Measurements from ENCODE around the gene SEPHS1. TPM values are rescaled to one million over a fixed set of nuclear protein-coding genes. Genes with fewer than 3 reads are reported as not detected.
A peak's percentile ranks its signal among the peaks of the same experiment; 100 is the strongest.

Gene SEPHS1
- total and polyA plus RNA-seq, 7 experiments from 2014 or later: 15.5 to 57.3 (median 29.7) TPM

- no peak overlapping the region for H3K4me3 ChIP-seq (ENCODE audit: low read length)
- Mint-ChIP-seq H3K36me3 (no peaks in the 10 kb centered on the region), H3K27me3 (peaks cover 17 to 32% (median 19%) of the 10 kb centered on the region in 5 donors), H3K4me3 (no peak overlapping the region), H3K4me1 (peaks cover 0 to 4% (median 0%) of the 10 kb centered on the region in 7 donors), H3K27ac (no peak overlapping the region), H3K9me3 (peaks cover 0 to 3% (median 0%) of the 10 kb centered on the region in 11 donors)
- no peak for DNase-seq
- no peaks in the 10 kb centered on the region for H3K36me3 ChIP-seq (ENCODE audit: control insufficient read depth in 2 of 3, insufficient read depth in 3 of 3, low read length in 3 of 3)
- ChIA-PET CTCF (interaction anchor here (0.5 to 0.7 kb wide), 3 partner anchors 64 to 1293 kb away, joined by 3 read pairs; no protein-coding TSS in a partner anchor), POLR2A (no interaction called here)
- ATAC-seq: no peak
- no peaks in the 10 kb centered on the region for H3K9me3 ChIP-seq (ENCODE audit: control insufficient read depth in 2 of 3, low read length in 3 of 3)
- intact Hi-C loops (cut with micrococcal nuclease): loop anchor here in 1 of 2 donors (10.0 kb wide), 1 partner anchor 158 kb away; no protein-coding TSS in a partner anchor
- peaks cover 0 to under 1% of the 10 kb centered on the region in 2 donors for H3K27me3 ChIP-seq (ENCODE audit: control insufficient read depth in 2 of 2, insufficient read depth in 2 of 2, low read length in 2 of 2)
- H3K27ac ChIP-seq (ENCODE audit: low read depth, low read length): no peak overlapping the region
- no peaks in the 10 kb centered on the region for H3K4me1 ChIP-seq (ENCODE audit: control insufficient read depth in 2 of 2, insufficient read depth in 2 of 2, low read length in 2 of 2)
Measured at GRCh38 chr10:13376746-13377145, 28.7 kb upstream of the SEPHS1 start.

- ChIA-PET CTCF (interaction anchor here (0.5 to 0.7 kb wide), 4 partner anchors 64 to 1293 kb away, joined by 3 to 6 read pairs (median 3); no protein-coding TSS in a partner anchor), POLR2A (no interaction called here)
- DNase-seq (no peak), ATAC-seq (no peak)
- no peaks in the 10 kb centered on the region for H3K4me1 ChIP-seq (ENCODE audit: control insufficient read depth in 2 of 2, insufficient read depth in 2 of 2, low read length in 2 of 2)
- H3K27me3 ChIP-seq (ENCODE audit: control insufficient read depth in 2 of 2, insufficient read depth in 2 of 2, low read length in 2 of 2): no peaks in the 10 kb centered on the region
- peaks cover 0 to 1% (median 0%) of the 10 kb centered on the region in 11 donors for H3K9me3 Mint-ChIP-seq
- H3K4me3 ChIP-seq (ENCODE audit: low read length): no peak overlapping the region
- peaks cover 0 to 4% (median 0%) of the 10 kb centered on the region in 7 donors for H3K4me1 Mint-ChIP-seq
- H3K27ac ChIP-seq (ENCODE audit: low read depth, low read length): no peak overlapping the region
- intact Hi-C loops (cut with micrococcal nuclease): loop anchor here in 1 of 2 donors (10.0 kb wide), 1 partner anchor 159 kb away; no protein-coding TSS in a partner anchor
- H3K4me3 Mint-ChIP-seq: no peak overlapping the region
- no peaks in the 10 kb centered on the region for H3K36me3 Mint-ChIP-seq
- H3K27me3 Mint-ChIP-seq: peaks cover 12 to 28% (median 15%) of the 10 kb centered on the region in 5 donors
- no peaks in the 10 kb centered on the region for H3K36me3 ChIP-seq (ENCODE audit: control insufficient read depth in 2 of 3, insufficient read depth in 3 of 3, low read length in 3 of 3)
- H3K9me3 ChIP-seq (ENCODE audit: control insufficient read depth in 2 of 3, low read length in 3 of 3): no peaks in the 10 kb centered on the region
- H3K27ac Mint-ChIP-seq: no peak overlapping the region
Measured at GRCh38 chr10:13376297-13376696, 28.2 kb upstream of the SEPHS1 start.

- Mint-ChIP-seq H3K4me3 (no peak overlapping the region), H3K36me3 (no peaks in the 10 kb centered on the region), H3K9me3 (peaks cover 0 to 1% (median 0%) of the 10 kb centered on the region in 11 donors), H3K4me1 (peaks cover 0 to 4% (median 0%) of the 10 kb centered on the region in 7 donors), H3K27me3 (peaks cover 10 to 25% (median 14%) of the 10 kb centered on the region in 5 donors), H3K27ac (no peak overlapping the region)
- ATAC-seq (no peak), DNase-seq (no peak)
- Histone ChIP-seq H3K36me3 (ENCODE audit: control insufficient read depth in 2 of 3, insufficient read depth in 3 of 3, low read length in 3 of 3) (no peaks in the 10 kb centered on the region), H3K27me3 (ENCODE audit: control insufficient read depth in 2 of 2, insufficient read depth in 2 of 2, low read length in 2 of 2) (no peaks in the 10 kb centered on the region), H3K9me3 (ENCODE audit: control insufficient read depth in 2 of 3, low read length in 3 of 3) (no peaks in the 10 kb centered on the region), H3K4me1 (ENCODE audit: control insufficient read depth in 2 of 2, insufficient read depth in 2 of 2, low read length in 2 of 2) (no peaks in the 10 kb centered on the region), H3K27ac (ENCODE audit: low read depth, low read length) (no peak overlapping the region), H3K4me3 (ENCODE audit: low read length) (no peak overlapping the region)
- POLR2A ChIA-PET: no interaction called here
- CTCF ChIA-PET: interaction anchor here (0.6 to 1.5 kb wide), 4 partner anchors 24 to 399 kb away, joined by 3 to 6 read pairs (median 4); no protein-coding TSS in a partner anchor
- intact Hi-C loops (cut with micrococcal nuclease): loop anchor here in 1 of 2 donors (10.0 kb wide), 1 partner anchor 159 kb away; no protein-coding TSS in a partner anchor
Measured at GRCh38 chr10:13375791-13376190, 27.7 kb upstream of the SEPHS1 start.

- ChIA-PET POLR2A (interaction anchor here (0.7 kb wide), 1 partner anchor 25 kb away, joined by 3 read pairs; no protein-coding TSS in a partner anchor), CTCF (interaction anchor here (1.2 to 2.4 kb wide), 2 partner anchors 15 to 67 kb away, joined by 3 to 35 read pairs; no protein-coding TSS in a partner anchor)
Measured at GRCh38 chr10:13373644-13374043, 25.6 kb upstream of the SEPHS1 start.

GRCh38 chr10:13372524-13372923 lies 24.4 kb upstream of the SEPHS1 start:
- CTCF ChIA-PET: interaction anchor here (0.6 to 2.4 kb wide), 6 partner anchors 9 to 1349 kb away, joined by 3 to 35 read pairs (median 4); no protein-coding TSS in a partner anchor
- Mint-ChIP-seq H3K4me3 (peak overlapping the region in 1 of 10 donors; percentile 37), H3K27ac (no peak overlapping the region), H3K4me1 (peaks cover 0 to 4% (median 0%) of the 10 kb centered on the region in 7 donors), H3K36me3 (no peaks in the 10 kb centered on the region), H3K27me3 (peaks cover 0 to 4% (median 0%) of the 10 kb centered on the region in 5 donors), H3K9me3 (no peaks in the 10 kb centered on the region)
- ATAC-seq (no peak), DNase-seq (no peak)
- intact Hi-C loops (cut with micrococcal nuclease): loop anchor here (1.0 to 10.0 kb wide), 8 partner anchors 23 to 1734 kb away; partner anchors contain the start of gene PRPF18 (in 2 of the 2)
- Histone ChIP-seq H3K27me3 (ENCODE audit: control insufficient read depth in 2 of 2, insufficient read depth in 2 of 2, low read length in 2 of 2) (no peaks in the 10 kb centered on the region), H3K4me1 (ENCODE audit: control insufficient read depth in 2 of 2, insufficient read depth in 2 of 2, low read length in 2 of 2) (no peaks in the 10 kb centered on the region), H3K4me3 (ENCODE audit: low read length) (no peak overlapping the region), H3K27ac (ENCODE audit: low read depth, low read length) (no peak overlapping the region), H3K36me3 (ENCODE audit: control insufficient read depth in 2 of 3, insufficient read depth in 3 of 3, low read length in 3 of 3) (no peaks in the 10 kb centered on the region), H3K9me3 (ENCODE audit: control insufficient read depth in 2 of 3, low read length in 3 of 3) (no peaks in the 10 kb centered on the region)
- POLR2A ChIA-PET: interaction anchor here (0.6 to 1.7 kb wide), 3 partner anchors 11 to 67 kb away, joined by 3 to 6 read pairs (median 4); no protein-coding TSS in a partner anchor

More at GRCh38 chr10:13373644-13374043, 25.6 kb upstream of the SEPHS1 start:
- DNase-seq (no peak), ATAC-seq (no peak)
- H3K9me3 ChIP-seq (ENCODE audit: control insufficient read depth in 2 of 3, low read length in 3 of 3): no peaks in the 10 kb centered on the region
- Mint-ChIP-seq H3K4me1 (peaks cover 0 to 4% (median 0%) of the 10 kb centered on the region in 7 donors), H3K36me3 (no peaks in the 10 kb centered on the region), H3K27me3 (peaks cover 0 to 10% (median 2%) of the 10 kb centered on the region in 5 donors), H3K27ac (no peak overlapping the region), H3K4me3 (no peak overlapping the region), H3K9me3 (peaks cover 0 to 1% (median 0%) of the 10 kb centered on the region in 11 donors)
- H3K27me3 ChIP-seq (ENCODE audit: control insufficient read depth in 2 of 2, insufficient read depth in 2 of 2, low read length in 2 of 2): no peaks in the 10 kb centered on the region
- H3K27ac ChIP-seq (ENCODE audit: low read depth, low read length): no peak overlapping the region
- H3K4me3 ChIP-seq (ENCODE audit: low read length): no peak overlapping the region
- no peaks in the 10 kb centered on the region for H3K36me3 ChIP-seq (ENCODE audit: control insufficient read depth in 2 of 3, insufficient read depth in 3 of 3, low read length in 3 of 3)
- intact Hi-C loops (cut with micrococcal nuclease): loop anchor here (2.0 to 10.0 kb wide), 2 partner anchors 161 to 1733 kb away; no protein-coding TSS in a partner anchor
- H3K4me1 ChIP-seq (ENCODE audit: control insufficient read depth in 2 of 2, insufficient read depth in 2 of 2, low read length in 2 of 2): no peaks in the 10 kb centered on the region

GRCh38 chr10:13371897-13372470 lies 23.9 kb upstream of the SEPHS1 start:
- H3K4me3 Mint-ChIP-seq: no peak overlapping the region
- peaks cover 0 to 4% (median 0%) of the 10 kb centered on the region in 5 donors for H3K27me3 Mint-ChIP-seq
- Histone ChIP-seq H3K36me3 (ENCODE audit: control insufficient read depth in 2 of 3, insufficient read depth in 3 of 3, low read length in 3 of 3) (no peaks in the 10 kb centered on the region), H3K4me3 (ENCODE audit: low read length) (no peak overlapping the region), H3K27ac (ENCODE audit: low read depth, low read length) (no peak overlapping the region), H3K9me3 (ENCODE audit: control insufficient read depth in 2 of 3, low read length in 3 of 3) (no peaks in the 10 kb centered on the region), H3K27me3 (ENCODE audit: control insufficient read depth in 2 of 2, insufficient read depth in 2 of 2, low read length in 2 of 2) (no peaks in the 10 kb centered on the region), H3K4me1 (ENCODE audit: control insufficient read depth in 2 of 2, insufficient read depth in 2 of 2, low read length in 2 of 2) (no peaks in the 10 kb centered on the region)
- intact Hi-C loops (cut with micrococcal nuclease): loop anchor here (1.0 to 10.0 kb wide), 8 partner anchors 23 to 1735 kb away; partner anchors contain the start of gene PRPF18 (in 2 of the 2)
- ATAC-seq: peak; percentile 99
- no peak overlapping the region for H3K27ac Mint-ChIP-seq
- H3K36me3 Mint-ChIP-seq: no peaks in the 10 kb centered on the region
- H3K9me3 Mint-ChIP-seq: no peaks in the 10 kb centered on the region
- DNase-seq: peak; percentile 31 to 81 (median 78)
- POLR2A ChIA-PET: interaction anchor here (0.6 to 1.7 kb wide), 3 partner anchors 11 to 67 kb away, joined by 3 to 6 read pairs (median 4); no protein-coding TSS in a partner anchor
- H3K4me1 Mint-ChIP-seq: peaks cover 0 to 4% (median 0%) of the 10 kb centered on the region in 7 donors
- CTCF ChIA-PET: interaction anchor here (0.6 to 2.4 kb wide), 6 partner anchors 9 to 1348 kb away, joined by 3 to 35 read pairs (median 4); no protein-coding TSS in a partner anchor

Data from naive thymus-derived CD4-positive, alpha-beta T cell (primary cell).